PC-3 (cell line): Measurements from ENCODE around the gene N4BP2L2. TPM values are rescaled to one million over a fixed set of nuclear protein-coding genes. Genes with fewer than 3 reads are reported as not detected.

Source experiments
- ATAC-seq: fragments of 200-7000 bp; cut with Tn5 transposase; 2 replicates; pipeline ENCODE4 v1.9.1; 2020; ENCODE audit warnings: mild to moderate bottlenecking, moderate library complexity
- BruUV-seq: library from RNA; stranded (reverse); fragments of 400-500 nt; replicated peaks from 2 replicates; lab custom pipeline; 2021; lab: Mats Ljungman, UMichigan
- CTCF ChIA-PET: fragments of 300-600 bp; sonication (Branson Sonifier 250); formaldehyde crosslinking; loops from one replicate; lab custom pipeline; 2022; ENCODE audit warnings: antibody characterized with exemption; lab: Charles Lee
- POLR2A ChIA-PET: fragments of 300-600 bp; sonication (Branson Sonifier 250); formaldehyde crosslinking; loops from one replicate; lab custom pipeline; 2022; ENCODE audit warnings: antibody characterized with exemption; ENCODE audit not compliant: unreplicated experiment; lab: Charles Lee
- DNase-seq: peaks from one replicate; pipeline ENCODE4 v3.0.0-alpha.2; 2015
- H2AFZ ChIP-seq: fragments of 300-600 bp; sonication (generic); 2 replicates; pipeline ENCODE4 v1.6.0; 2016; ENCODE audit warnings: antibody characterized with exemption, low read length
- H3F3A ChIP-seq: fragments of 300-600 bp; sonication (generic); one replicate; pipeline ENCODE4 v1.6.0; 2017; ENCODE audit warnings: antibody characterized with exemption, low read length, control low read depth, mild to moderate bottlenecking; ENCODE audit not compliant: unreplicated experiment
- H3K27ac ChIP-seq: fragments of 300-600 bp; sonication (generic); 2 replicates; pipeline ENCODE4 v1.5.1; 2016; ENCODE audit warnings: mild to moderate bottlenecking, low read length
- H3K27me3 ChIP-seq: fragments of 300-600 bp; sonication (generic); 2 replicates; pipeline ENCODE4 v1.6.1; 2016; ENCODE audit warnings: low read length, mixed read lengths
- H3K36me3 ChIP-seq: fragments of 300-600 bp; sonication (generic); 2 replicates; pipeline ENCODE4 v1.6.1; 2016; ENCODE audit warnings: low read depth, mixed run types, low read length, mixed read lengths
- H3K4me1 ChIP-seq: fragments of 300-600 bp; sonication (generic); 2 replicates; pipeline ENCODE4 v1.5.1; 2016; ENCODE audit warnings: low read length; ENCODE audit not compliant: insufficient read depth
- H3K4me2 ChIP-seq: fragments of 300-600 bp; sonication (generic); 2 replicates; pipeline ENCODE4 v1.6.0; 2016; ENCODE audit warnings: low read length
- H3K4me3 ChIP-seq: fragments of 300-600 bp; sonication (generic); 2 replicates; pipeline ENCODE4 v1.5.1; 2016; ENCODE audit warnings: mild to moderate bottlenecking, low read length, mixed read lengths
- H3K79me2 ChIP-seq: fragments of 300-600 bp; sonication (generic); 2 replicates; pipeline ENCODE4 v1.6.1; 2017; ENCODE audit warnings: low read length, mixed read lengths
- H3K9ac ChIP-seq: fragments of 300-600 bp; sonication (generic); 2 replicates; pipeline ENCODE4 v1.6.0; 2016; ENCODE audit warnings: mild to moderate bottlenecking, low read length
- H3K9me2 ChIP-seq: fragments of 300-600 bp; sonication (generic); replicated peaks from 2 replicates; pipeline ENCODE4 v1.6.1; 2016; ENCODE audit warnings: mixed run types, low read length, mixed read lengths
- H3K9me3 ChIP-seq: fragments of 300-600 bp; sonication (generic); 2 replicates; pipeline ENCODE4 v1.6.1; 2016; ENCODE audit warnings: low read length, mixed read lengths
- H4K20me1 ChIP-seq: fragments of 300-600 bp; sonication (generic); 2 replicates; pipeline ENCODE4 v1.6.1; 2016; ENCODE audit warnings: low read length, mixed read lengths
- EZH2 ChIP-seq: fragments of 300-600 bp; sonication (generic); IDR thresholded peaks from one replicate; pipeline ENCODE4 v1.6.1; 2017; ENCODE audit warnings: antibody characterized with exemption, mild to moderate bottlenecking, low read length; ENCODE audit not compliant: unreplicated experiment
- EZH2phosphoT487 ChIP-seq: fragments of 300-600 bp; sonication (generic); IDR thresholded peaks from 2 replicates; pipeline ENCODE4 v1.6.1; 2018; ENCODE audit warnings: mild to moderate bottlenecking, antibody characterized with exemption, low read length, borderline replicate concordance
- intact Hi-C: fragments of 100-400 bp; cut with micrococcal nuclease; formaldehyde crosslinking; loops from 2 replicates; pipeline ENCODE4 v1.9.0; 2023
- total RNA-seq: library from RNA; depleted of rRNA; stranded (reverse); fragments of >200 nt; gene quantifications from 2 replicates; pipeline ENCODE4 v1.2.3, GENCODE V29; 2014
- TF ChIP-seq, protein P1 (sequence below): fragments of 300-600 bp; sonication (generic); conservative IDR thresholded peaks from 2 replicates; pipeline ENCODE4 v1.5.1; 2017; ENCODE audit warnings: antibody characterized with exemption, low read depth, mild to moderate bottlenecking, low read length

Gene N4BP2L2
- total RNA-seq, 1 experiment from 2014 or later, result 51.4 TPM

DNA sequence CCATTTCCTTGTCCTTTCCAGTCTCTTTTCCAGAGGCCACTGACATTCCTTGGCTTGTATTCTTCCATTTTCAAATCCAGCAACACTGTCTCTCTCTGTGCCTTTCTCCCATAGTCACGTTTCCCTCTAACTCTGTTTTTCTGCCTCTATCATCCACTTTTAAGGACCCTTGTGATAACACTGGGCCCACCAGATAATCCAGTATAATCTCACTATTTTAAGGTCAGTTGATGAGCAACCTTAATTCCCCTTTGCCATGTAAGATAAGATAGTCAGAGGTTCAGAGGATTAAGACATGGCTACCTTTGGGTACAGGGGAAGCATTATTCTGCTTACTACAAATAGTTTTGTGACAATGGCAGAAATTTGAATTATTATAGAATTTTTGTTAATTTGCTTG, 64.9 kb downstream of the N4BP2L2 start:
- Histone ChIP-seq H3F3A (no peaks in the 10 kb centered on the region), H3K36me3 (no peaks in the 10 kb centered on the region), H3K79me2 (no peaks in the 10 kb centered on the region), H3K27me3 (no peaks in the 10 kb centered on the region), H2AFZ (no peak overlapping the region), H3K27ac (no peak overlapping the region), H4K20me1 (no peaks in the 10 kb centered on the region), H3K4me1 (peaks cover 8% of the 10 kb centered on the region; the same call in 1 of the 2 replicates), H3K9ac (no peak overlapping the region), H3K9me3 (no peaks in the 10 kb centered on the region), H3K9me2 (no peaks in the 10 kb centered on the region), H3K4me3 (no peak overlapping the region), H3K4me2 (no peak overlapping the region)
- no peak for DNase-seq
- TF ChIP-seq EZH2 (no peak), EZH2phosphoT487 (no peak)
- TF ChIP-seq, protein P1, sequence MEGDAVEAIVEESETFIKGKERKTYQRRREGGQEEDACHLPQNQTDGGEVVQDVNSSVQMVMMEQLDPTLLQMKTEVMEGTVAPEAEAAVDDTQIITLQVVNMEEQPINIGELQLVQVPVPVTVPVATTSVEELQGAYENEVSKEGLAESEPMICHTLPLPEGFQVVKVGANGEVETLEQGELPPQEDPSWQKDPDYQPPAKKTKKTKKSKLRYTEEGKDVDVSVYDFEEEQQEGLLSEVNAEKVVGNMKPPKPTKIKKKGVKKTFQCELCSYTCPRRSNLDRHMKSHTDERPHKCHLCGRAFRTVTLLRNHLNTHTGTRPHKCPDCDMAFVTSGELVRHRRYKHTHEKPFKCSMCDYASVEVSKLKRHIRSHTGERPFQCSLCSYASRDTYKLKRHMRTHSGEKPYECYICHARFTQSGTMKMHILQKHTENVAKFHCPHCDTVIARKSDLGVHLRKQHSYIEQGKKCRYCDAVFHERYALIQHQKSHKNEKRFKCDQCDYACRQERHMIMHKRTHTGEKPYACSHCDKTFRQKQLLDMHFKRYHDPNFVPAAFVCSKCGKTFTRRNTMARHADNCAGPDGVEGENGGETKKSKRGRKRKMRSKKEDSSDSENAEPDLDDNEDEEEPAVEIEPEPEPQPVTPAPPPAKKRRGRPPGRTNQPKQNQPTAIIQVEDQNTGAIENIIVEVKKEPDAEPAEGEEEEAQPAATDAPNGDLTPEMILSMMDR, result no peak
- ChIA-PET CTCF (no interaction called here), POLR2A (no interaction called here)
- BruUV-seq, result no TSS peak
- no peak for ATAC-seq
- intact Hi-C loops, result no loop called here

DNA sequence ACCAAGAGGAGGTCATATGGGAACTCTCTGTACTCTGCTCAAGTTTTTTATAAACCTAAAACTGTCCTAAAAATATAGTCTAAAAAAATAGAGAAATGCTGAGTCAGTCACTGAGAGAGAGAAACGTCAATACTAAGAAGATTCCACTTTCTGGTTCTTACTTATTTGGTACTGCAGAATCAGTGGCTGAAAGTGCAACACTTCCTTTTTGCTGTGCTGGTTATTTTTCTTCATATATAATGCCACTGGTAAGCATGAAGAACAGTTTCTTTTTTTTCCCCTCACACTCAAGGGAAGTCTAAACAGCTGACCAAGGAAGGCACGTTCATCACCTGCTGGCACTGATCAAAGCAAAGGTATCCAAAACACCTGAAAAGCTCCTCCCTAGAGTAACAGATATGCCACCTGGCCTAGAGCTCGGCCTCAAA, 66.4 kb downstream of the N4BP2L2 start:
- intact Hi-C loops, result no loop called here
- H3K27me3 ChIP-seq, result no peaks in the 10 kb centered on the region
- H3K9me2 ChIP-seq, result no peaks in the 10 kb centered on the region
- BruUV-seq, result no TSS peak
- no peak overlapping the region for H3K9ac ChIP-seq
- no peaks in the 10 kb centered on the region for H4K20me1 ChIP-seq
- CTCF ChIA-PET, result no interaction called here
- no peak for ATAC-seq
- no peaks in the 10 kb centered on the region for H3K79me2 ChIP-seq
- no peak for DNase-seq
- no peak overlapping the region for H3K4me2 ChIP-seq
- no peak for TF ChIP-seq EZH2
- TF ChIP-seq, protein P1, result no peak
- TF ChIP-seq EZH2phosphoT487, result no peak
- H3F3A ChIP-seq, result no peaks in the 10 kb centered on the region
- no peaks in the 10 kb centered on the region for H3K36me3 ChIP-seq
- POLR2A ChIA-PET, result no interaction called here
- no peak overlapping the region for H3K4me3 ChIP-seq
- no peak overlapping the region for H2AFZ ChIP-seq
- H3K9me3 ChIP-seq, result no peaks in the 10 kb centered on the region
- no peak overlapping the region for H3K27ac ChIP-seq
- H3K4me1 ChIP-seq, result peaks cover 8% of the 10 kb centered on the region; the same call in 1 of the 2 replicates

DNA sequence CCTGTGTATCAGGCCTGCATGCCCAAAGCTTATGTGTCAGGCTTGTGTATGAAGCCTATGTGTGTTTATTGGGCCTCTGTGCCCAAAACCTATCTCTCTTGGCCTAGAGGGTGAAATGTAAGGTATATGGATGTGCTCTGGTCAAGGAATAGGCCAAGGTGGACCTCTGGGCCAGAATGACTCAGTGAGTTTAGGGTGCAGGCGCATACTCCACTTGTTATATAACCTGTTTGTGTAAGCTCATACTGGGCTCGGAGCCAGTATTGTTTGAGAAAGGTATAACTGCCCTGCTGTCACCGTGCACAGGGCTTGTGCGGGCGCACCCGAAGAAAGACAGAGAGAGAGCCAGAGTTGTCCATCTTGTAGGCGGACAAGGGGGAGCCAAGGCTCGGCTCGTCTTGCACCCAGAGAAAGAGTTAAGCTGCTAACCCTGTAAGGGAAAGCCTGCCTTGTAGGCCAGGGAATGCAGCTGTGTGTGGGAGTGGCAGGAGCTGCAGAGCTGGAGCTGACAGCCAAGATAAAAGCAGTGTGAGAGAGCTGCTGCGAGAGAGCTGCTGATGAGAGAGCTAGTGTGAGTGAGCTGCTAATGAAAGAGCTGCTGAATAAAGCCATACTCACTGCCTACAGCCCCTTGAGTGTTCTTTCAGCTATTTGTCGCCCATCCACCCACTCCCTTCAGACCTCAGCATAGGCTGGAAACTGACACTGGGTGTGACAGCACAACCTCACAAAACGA, 67.2 kb downstream of the N4BP2L2 start:
- H2AFZ ChIP-seq, result no peak overlapping the region
- no peak overlapping the region for H3K9ac ChIP-seq
- H3K27ac ChIP-seq, result no peak overlapping the region
- no peaks in the 10 kb centered on the region for H3F3A ChIP-seq
- CTCF ChIA-PET, result interaction anchor here (0.5 to 1.1 kb wide), 3 partner anchors 97 to 198 kb away, joined by 3 to 11 read pairs (median 5); no protein-coding TSS in a partner anchor
- H3K4me1 ChIP-seq, result peaks cover 6% of the 10 kb centered on the region; the same call in 1 of the 2 replicates
- no TSS peak for BruUV-seq
- no peaks in the 10 kb centered on the region for H4K20me1 ChIP-seq
- H3K4me3 ChIP-seq, result no peak overlapping the region
- POLR2A ChIA-PET, result no interaction called here
- ATAC-seq (no peak), DNase-seq (peak; percentile 6)
- intact Hi-C loops, result no loop called here
- H3K9me2 ChIP-seq, result no peaks in the 10 kb centered on the region
- H3K9me3 ChIP-seq, result no peaks in the 10 kb centered on the region
- H3K79me2 ChIP-seq, result no peaks in the 10 kb centered on the region
- H3K27me3 ChIP-seq, result no peaks in the 10 kb centered on the region
- no peak overlapping the region for H3K4me2 ChIP-seq
- no peaks in the 10 kb centered on the region for H3K36me3 ChIP-seq
- TF ChIP-seq, protein P1, result no peak
- TF ChIP-seq EZH2, result no peak
- no peak for TF ChIP-seq EZH2phosphoT487
